ENCODE data around the gene DCDC2C.
"Not testable (repeated sequence)": the region's sequence is repeated elsewhere in the genome, so short reads cannot be mapped to it uniquely, and the experiment has no call there.

Gene DCDC2C, protein sequence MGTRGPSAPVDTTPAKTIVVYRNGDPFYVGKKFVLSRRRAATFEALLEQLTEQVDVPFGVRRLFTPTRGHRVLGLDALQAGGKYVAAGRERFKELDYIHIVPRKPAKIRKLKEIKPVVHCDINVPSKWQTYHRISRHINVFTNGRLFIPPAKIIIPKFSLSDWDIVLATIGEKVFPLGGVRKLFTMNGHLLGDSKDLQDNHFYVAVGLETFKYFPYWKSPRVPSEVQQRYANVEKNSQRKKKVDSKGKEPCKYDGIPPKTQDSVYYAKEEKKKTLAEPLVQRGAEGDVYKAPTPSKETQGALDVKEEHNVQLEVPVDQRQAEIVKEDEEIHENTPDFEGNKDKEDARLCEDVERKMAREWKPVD

GRCh38 chr2:3703236-3703756 is at the start of gene DCDC2C:
Gene DCDC2C (plus strand): TSS chr2:3703575. CDS start chr2:3703752, 177 bp downstream.
- DNase-seq, result no peak

GRCh38 chr2:3654011-3654410 is 49.4 kb upstream of the DCDC2C start:
- DNase-seq, result peak; percentile 39

- no peak for DNase-seq
Measured at GRCh38 chr2:3654531-3655225, 48.7 kb upstream of the DCDC2C start.

DNA sequence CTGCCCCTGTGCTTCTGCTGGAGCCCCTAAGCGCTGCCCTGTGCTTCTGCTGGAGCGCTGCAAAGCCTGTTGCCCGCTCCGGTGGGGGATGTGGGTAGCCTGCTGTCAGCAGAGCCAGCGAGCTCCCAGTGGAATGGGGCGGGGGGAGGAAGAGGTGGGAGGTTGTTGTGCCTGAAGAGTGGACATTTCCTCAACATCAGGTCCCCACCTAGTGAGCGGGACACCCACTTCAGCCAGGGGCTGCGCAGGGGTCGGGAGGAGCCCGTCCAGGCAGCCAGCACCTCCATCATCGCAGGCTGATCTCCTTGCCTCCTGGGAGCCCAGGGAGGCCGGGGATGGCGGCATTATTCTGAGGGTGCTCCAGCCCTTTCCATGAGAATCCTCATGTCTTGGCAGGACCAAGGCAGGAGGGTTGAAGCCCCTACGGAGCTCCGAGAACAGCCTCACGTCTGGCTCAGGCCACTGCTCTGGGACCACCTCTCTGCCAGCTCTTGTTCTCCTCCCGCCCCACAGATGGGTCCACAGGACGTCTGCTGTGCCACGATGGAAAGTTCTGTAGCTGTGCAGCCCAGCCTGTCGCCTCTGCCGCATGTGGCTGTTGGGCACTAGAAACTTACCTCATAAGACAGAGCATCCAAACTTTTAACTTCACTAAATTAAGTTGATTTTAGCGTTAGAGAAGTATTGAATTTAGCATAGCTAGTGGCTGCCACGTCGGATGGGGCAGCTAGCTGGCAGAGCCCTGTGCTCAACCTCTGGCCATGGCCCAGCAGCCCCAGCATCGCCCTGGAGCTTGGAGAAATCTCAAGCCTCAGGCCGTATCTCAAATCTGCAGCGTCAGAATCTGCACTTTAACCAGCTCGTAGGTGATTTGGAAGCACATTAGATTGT is 47.3 kb upstream of the DCDC2C start:
- no peak for DNase-seq

DNA sequence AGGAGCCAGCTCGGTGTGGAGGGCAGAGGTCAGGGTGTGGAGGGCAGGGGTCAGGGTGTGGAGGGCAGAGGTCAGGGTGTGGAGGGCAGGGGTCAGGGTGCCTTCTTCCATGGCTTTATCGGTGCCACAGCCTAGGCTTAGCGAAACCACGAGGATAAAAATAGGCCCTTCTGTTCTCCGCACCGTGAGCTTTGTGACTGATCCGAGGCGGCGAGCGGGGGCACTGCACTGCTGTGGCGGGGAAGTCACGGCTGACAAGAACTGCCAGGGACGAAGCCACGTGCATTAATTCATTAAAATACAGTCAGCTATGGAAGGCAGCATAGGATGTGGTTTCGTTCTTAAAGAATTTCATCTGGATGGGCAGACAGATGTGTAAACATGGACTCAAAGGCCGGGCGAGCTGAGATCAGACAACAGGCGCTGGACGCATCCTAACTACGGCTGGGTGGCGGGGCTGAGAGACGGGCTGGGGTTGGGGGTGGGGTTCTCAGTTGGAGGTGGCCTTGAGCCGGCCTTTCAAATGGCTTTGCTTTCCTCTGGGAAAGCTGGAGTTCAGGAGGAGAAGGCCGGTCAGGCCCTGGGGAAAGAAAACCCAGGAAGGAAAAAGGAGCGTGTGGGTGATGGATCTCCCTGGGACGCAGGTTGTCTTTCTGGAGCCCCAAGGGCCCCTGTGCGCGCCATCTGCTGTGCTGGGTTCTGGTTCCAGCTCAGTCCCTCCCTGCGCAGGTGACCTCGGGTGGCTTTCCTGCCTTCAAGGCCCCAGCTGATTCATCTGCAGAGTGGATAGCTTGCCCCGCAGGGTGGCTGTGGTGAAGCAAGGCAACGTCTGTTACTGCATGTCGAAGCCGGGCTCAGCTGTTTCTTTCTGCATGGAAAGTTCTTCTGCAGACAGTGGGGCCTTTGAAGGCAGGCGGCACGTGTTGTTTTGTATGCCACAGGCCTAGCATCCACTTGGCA is 46.3 kb upstream of the DCDC2C start:
- peak; percentile 16 for DNase-seq

- DNase-seq, result no peak
Measured at GRCh38 chr2:3657881-3658280, 45.5 kb upstream of the DCDC2C start, which contains the start of gene ALLC. Gene ALLC (plus strand): TSS chr2:3658200. CDS start chr2:3671158, 12,958 bp downstream.

- DNase-seq, result peak; percentile 57
Measured at GRCh38 chr2:3659447-3660432, 43.6 kb upstream of the DCDC2C start.

GRCh38 chr2:3660640-3661039 is 42.7 kb upstream of the DCDC2C start:
- DNase-seq, result not testable (repeated sequence)

DNA sequence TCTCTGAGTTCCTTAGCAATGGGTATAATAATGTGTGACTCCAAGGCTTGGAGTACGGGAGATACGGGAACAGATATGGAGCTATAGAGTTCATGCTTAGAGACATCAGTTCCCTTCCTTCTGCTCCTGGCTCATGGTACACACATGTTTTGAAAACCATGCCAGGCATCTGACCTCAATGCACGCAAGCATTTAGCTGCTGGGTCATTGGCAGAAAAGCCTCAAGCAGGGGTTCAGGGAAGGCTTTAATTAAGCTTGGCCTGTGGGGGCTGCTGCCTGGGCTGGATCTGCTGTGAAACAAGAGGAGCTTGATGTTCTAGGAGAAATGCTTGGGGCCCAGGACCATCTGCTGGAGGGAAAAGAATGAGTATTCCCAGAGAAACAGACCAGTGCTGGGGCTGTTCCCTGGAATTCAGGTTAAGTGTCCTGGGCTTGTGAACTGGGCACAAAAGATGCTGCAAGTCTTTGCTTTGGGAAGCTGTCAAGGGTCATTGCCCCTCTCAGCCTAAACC is 42.2 kb upstream of the DCDC2C start:
- no peak for DNase-seq

- DNase-seq, result no peak
Measured at GRCh38 chr2:3662239-3662638, 41.1 kb upstream of the DCDC2C start.

DNA sequence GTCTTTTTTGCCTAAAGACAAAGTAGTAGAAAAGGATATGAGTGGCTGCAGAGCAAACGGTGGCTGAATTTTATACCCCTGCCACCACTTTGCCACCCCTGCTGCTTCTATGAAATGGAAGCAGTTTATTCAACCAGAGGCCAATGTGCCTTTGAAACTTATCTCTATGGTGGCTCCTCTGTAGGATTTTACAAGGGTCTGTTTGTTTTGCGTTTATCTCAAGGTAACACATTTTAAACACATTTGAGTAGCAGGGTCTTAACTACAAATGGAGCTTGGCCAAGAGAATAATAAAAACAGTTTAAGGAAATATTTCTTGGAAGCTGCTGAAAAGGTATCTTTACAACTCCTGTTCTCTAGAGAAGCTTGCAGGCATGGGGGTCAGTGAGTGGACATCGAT is 39.3 kb upstream of the DCDC2C start:
- DNase-seq, result no peak

GRCh38 chr2:3664925-3665324 is 38.5 kb upstream of the DCDC2C start:
- no peak for DNase-seq

DNA sequence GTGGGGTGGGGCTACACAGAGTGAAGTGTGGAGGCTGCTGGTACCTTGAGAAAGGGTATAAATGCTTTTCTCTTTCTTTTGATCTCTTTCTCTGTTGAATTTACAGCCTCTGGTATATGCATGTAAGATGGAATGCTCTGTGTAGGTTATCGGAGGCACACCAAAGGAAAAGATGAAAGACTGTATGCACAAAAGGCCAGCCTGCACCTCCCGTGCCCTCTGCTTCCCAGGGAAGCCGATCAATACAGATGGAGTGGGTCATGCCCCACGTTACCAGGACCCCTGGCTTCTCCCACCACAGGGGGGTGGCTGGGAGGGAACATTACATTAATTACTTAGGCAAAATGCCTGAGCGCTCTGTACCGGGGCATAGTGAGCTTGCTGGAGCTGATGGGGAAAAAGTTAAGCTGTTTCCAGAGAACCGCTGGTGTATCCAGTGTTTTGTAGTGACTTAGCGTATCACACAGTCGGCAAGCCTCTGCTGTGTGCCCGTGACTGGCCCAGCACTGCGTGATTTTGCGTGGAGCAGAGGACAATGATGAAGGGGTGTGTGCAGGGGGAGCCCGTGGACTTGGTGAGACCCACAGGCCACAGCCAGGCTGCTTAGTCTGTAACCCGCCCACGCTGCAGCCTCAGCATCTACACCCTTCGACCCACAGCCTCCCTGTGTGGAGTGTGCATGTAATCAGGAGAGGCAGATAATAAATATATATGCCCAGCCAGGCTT is 37.3 kb upstream of the DCDC2C start:
- DNase-seq, result no peak

- DNase-seq, result no peak
Measured at GRCh38 chr2:3666613-3666975, 36.8 kb upstream of the DCDC2C start.

- DNase-seq, result peak; percentile 13
Measured at GRCh38 chr2:3667151-3667631, 36.2 kb upstream of the DCDC2C start.

DNA sequence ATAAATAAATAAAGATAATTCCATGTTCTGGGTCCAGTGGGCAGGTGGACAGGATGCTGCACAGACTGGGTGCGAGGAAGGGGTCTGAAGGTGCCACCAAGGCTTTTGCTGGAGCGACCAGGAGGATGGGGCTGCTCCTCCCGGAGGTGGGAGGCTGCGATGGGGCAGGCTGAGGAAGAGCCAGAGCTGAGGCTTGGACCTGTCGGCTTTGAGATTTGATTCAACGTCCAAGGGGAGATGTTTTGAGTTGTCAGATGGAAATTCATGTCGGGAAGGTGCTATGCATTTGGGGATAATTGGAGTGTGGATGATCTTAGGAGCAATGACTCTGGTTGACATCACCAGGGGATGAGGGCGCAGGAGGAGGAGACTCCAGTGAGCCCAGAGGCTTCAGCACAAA is 33.7 kb upstream of the DCDC2C start:
- DNase-seq, result no peak

DNA sequence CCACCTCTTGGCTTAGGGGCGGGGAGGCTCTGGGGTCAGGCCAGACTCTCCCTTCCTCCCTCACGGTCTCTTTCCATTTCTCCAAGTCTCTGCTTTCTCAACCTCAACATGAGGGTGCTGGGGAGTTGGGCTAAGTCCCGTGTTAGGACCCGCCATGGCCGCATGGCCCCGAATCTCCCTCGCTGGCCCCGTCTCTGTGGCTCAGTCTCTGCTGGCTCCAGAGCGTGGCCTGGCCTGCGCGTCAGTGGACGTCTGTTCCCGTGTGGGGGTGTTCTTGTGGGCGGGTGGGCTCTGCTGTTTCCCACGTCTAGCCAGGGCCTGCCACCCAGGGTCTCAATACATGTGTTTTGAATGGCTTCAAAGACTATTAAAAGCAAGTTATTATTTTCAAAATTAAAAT is 33.0 kb upstream of the DCDC2C start:
- no peak for DNase-seq

- no peak for DNase-seq
Measured at GRCh38 chr2:3670941-3671340, 32.4 kb upstream of the DCDC2C start.

DNA sequence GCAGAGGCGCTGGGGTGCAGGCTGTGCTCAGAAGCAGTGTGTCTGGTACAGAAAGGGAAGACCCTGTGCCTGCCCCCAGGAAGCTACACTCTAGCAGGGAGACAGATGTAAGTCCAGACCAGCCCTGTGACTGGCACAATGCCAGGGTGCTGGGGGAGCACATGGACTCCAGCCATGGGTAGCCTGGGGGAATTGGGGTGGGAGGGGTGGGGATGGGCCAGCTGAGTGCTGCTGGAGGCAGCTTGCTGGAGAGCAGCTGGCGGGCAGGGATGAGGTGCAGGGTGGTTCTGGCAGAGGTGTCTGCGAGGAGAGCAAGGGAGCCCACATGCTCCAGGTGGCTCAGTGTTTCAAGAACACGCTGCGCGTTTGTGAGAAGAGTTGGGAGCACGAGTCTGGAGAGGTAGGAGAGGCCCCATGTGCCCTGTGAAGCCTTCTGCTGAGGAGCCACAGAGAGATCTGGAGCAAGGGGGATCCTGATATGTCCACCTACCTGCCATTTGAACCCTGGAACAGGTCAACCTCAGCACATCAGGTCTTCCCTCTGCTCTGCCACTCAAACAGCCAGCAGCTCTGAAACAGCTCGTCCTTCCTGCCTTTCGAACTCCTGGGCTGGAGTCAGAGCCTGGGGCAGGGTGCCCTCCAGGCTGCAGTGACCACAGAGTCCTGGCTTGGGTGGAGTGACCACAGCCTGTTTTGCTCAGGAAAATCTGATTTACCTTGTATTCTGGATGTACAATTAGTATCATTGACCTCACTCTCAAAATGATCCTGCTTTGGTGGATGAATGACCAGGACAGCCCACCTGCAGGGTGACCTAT is 30.3 kb upstream of the DCDC2C start:
- no peak for DNase-seq
